Adipose tissue (tissue), 3 donors: ENCODE results near the gene PAX7. TPM values are rescaled to one million over a fixed set of nuclear protein-coding genes. Genes with fewer than 3 reads are reported as not detected.

Experiments used
- H3K27ac ChIP-seq: one replicate; pipeline ENCODE4 v1.5.1; 2013; ENCODE audit warnings: low read depth, low read length
- WGBS, 3 donors: extraction: QIAGEN DNeasy Blood & Tissue Kit; methylation state at CpG; one replicate each; pipeline ENCODE4 v1.1.7; 2013; 5-methylcytosine and 5-hydroxymethylcytosine counted together
- polyA plus RNA-seq, 3 donors: library from polyadenylated mRNA; stranded (reverse); fragments of 200-250 nt; gene quantifications; one replicate each; pipeline ENCODE4 v1.2.3, GENCODE V29; 2013
- donor health status: healthy with polysubstance abuse.
- donor health status: Bipolar disorder and iron deficiency.
- donor health status: healthy.

PAX7 gene
- polyA plus RNA-seq, 3 donors: not detected

- H3K27ac ChIP-seq: no peak overlapping the region
- WGBS, 3 donors: 16 to 25% (median 17%) methylated on average over 8 of the region's 8 CpGs
Measured at GRCh38 chr1:18612073-18612472, 18.6 kb upstream of the PAX7 start.

GRCh38 chr1:18614069-18614735 is 16.4 kb upstream of the PAX7 start:
- whole genome bisulfite sequencing, 3 donors: 62 to 74% (median 70%) methylated on average over 7 of the region's 7 CpGs
- H3K27ac ChIP-seq: no peak overlapping the region

GRCh38 chr1:18618546-18619466 is 11.8 kb upstream of the PAX7 start:
- no peak overlapping the region for H3K27ac ChIP-seq
- WGBS, 3 donors: 47 to 69% (median 65%) methylated on average over 10 of the region's 10 CpGs

- H3K27ac ChIP-seq: no peak overlapping the region
- 34 to 70% (median 69%) methylated on average over 2 of the region's 2 CpGs for WGBS, 3 donors
Measured at GRCh38 chr1:18619467-18619835, 11.2 kb upstream of the PAX7 start.

GRCh38 chr1:18628511-18628910 is 2.1 kb upstream of the PAX7 start:
- H3K27ac ChIP-seq: no peak overlapping the region
- WGBS, 3 donors: 54 to 81% (median 75%) methylated on average over 8 of the region's 8 CpGs

GRCh38 chr1:18629659-18630510 is 761 bp upstream of the PAX7 start:
- WGBS, 3 donors: 8 to 15% (median 14%) methylated on average over 39 of the region's 39 CpGs
- H3K27ac ChIP-seq: no peak overlapping the region

- WGBS, 3 donors: 2 to 4% (median 3%) methylated on average over 48 to 53 of the region's 53 CpGs
- H3K27ac ChIP-seq: no peak overlapping the region
Measured at GRCh38 chr1:18631496-18632217, 1.0 kb downstream of the PAX7 start.

- H3K27ac ChIP-seq: no peak overlapping the region
- WGBS, 3 donors: 2 to 8% (median 8%) methylated on average over 23 of the region's 23 CpGs
Measured at GRCh38 chr1:18632218-18632588, 1.6 kb downstream of the PAX7 start.

GRCh38 chr1:18632783-18633421 is 2.3 kb downstream of the PAX7 start:
- H3K27ac ChIP-seq: no peak overlapping the region
- WGBS, 3 donors: 3 to 7% (median 6%) methylated on average over 48 of the region's 48 CpGs

GRCh38 chr1:18633422-18634155 is 2.9 kb downstream of the PAX7 start:
- no peak overlapping the region for H3K27ac ChIP-seq
- WGBS, 3 donors: 4 to 8% (median 5%) methylated on average over 15 of the region's 15 CpGs

GRCh38 chr1:18634276-18634675 is 3.6 kb downstream of the PAX7 start:
- 2 to 5% (median 4%) methylated on average over 16 of the region's 16 CpGs for WGBS, 3 donors
- H3K27ac ChIP-seq: no peak overlapping the region

- no peak overlapping the region for H3K27ac ChIP-seq
- 3 to 5% (median 4%) methylated on average over 5 of the region's 5 CpGs for WGBS, 3 donors
Measured at GRCh38 chr1:18635070-18635577, 4.5 kb downstream of the PAX7 start.

GRCh38 chr1:18635891-18636595 is 5.4 kb downstream of the PAX7 start:
- H3K27ac ChIP-seq: no peak overlapping the region
- 2 to 5% (median 3%) methylated on average over 34 to 40 of the region's 40 CpGs for WGBS, 3 donors

- H3K27ac ChIP-seq: no peak overlapping the region
- WGBS, 3 donors: 1 to 3% (median 3%) methylated on average over 47 to 52 of the region's 52 CpGs
Measured at GRCh38 chr1:18636596-18637508, 6.2 kb downstream of the PAX7 start.

GRCh38 chr1:18637511-18637960 is 6.9 kb downstream of the PAX7 start:
- H3K27ac ChIP-seq: no peak overlapping the region
- 2 to 6% (median 3%) methylated on average over 24 of the region's 24 CpGs for WGBS, 3 donors
